Peyer's patch (tissue), 4 donors: ENCODE results near the gene SAP25. TPM values are rescaled to one million over a fixed set of nuclear protein-coding genes. Genes with fewer than 3 reads are reported as not detected.

ENCODE experiments used
- DNase-seq, 3 donors: peaks; one replicate each; pipeline ENCODE4 v3.0.0-alpha.2; 2017 to 2019
- H3K27ac ChIP-seq, 4 donors: fragments of 200-600 bp; sonication (generic); one replicate each; pipeline ENCODE4 v1.5.1; 2016 to 2019
- H3K27me3 ChIP-seq, 2 donors: fragments of 200-600 bp; sonication (generic); one replicate each; pipeline ENCODE4 v1.5.1; 2019
- H3K36me3 ChIP-seq, 3 donors: fragments of 200-600 bp; sonication (generic); one replicate each; pipeline ENCODE4 v1.5.1; 2016 to 2019
- H3K4me1 ChIP-seq, 4 donors: fragments of 200-600 bp; sonication (generic); one replicate each; pipeline ENCODE4 v1.5.1; 2016 to 2019
- H3K4me3 ChIP-seq, 4 donors: fragments of 200-600 bp; sonication (generic); 1 replicate in 3 of 4; 2 replicates in 1 of 4; pipeline ENCODE4 v1.5.1; 2016 to 2019; ENCODE audit warnings: mild to moderate bottlenecking in 1 of 4
- H3K9me3 ChIP-seq, 4 donors: fragments of 200-600 bp; sonication (generic); one replicate each; pipeline ENCODE4 v1.5.1; 2016 to 2019; ENCODE audit warnings: mild to moderate bottlenecking in 1 of 4
- POLR2A ChIP-seq, 2 donors: fragments of 450-650 bp; IDR thresholded peaks; one replicate each; pipeline ENCODE4 v1.5.1; 2017; ENCODE audit warnings: antibody characterized with exemption in 2 of 2, mild to moderate bottlenecking in 2 of 2, moderate library complexity in 2 of 2
- total RNA-seq, 4 donors: library from RNA; depleted of rRNA; stranded (reverse); fragments of >200 nt; gene quantifications; one replicate each; pipeline ENCODE4 v1.1.0, GENCODE V29; 2016
- TF ChIP-seq, protein P1 (sequence below), 6 experiments: fragments of 450-650 bp in 4 of 6; fragments of 200-600 bp in 2 of 6; sonication (generic) in 1 of 6; IDR thresholded peaks; one replicate each; pipeline ENCODE4 v1.5.1; 2017 to 2019; ENCODE audit warnings: antibody characterized with exemption in 6 of 6, mild to moderate bottlenecking in 3 of 6, moderate library complexity in 1 of 6

SAP25 gene
- total RNA-seq, 4 donors from 2014 or later = 2.5 to 18.2 (median 13.4) TPM

DNA sequence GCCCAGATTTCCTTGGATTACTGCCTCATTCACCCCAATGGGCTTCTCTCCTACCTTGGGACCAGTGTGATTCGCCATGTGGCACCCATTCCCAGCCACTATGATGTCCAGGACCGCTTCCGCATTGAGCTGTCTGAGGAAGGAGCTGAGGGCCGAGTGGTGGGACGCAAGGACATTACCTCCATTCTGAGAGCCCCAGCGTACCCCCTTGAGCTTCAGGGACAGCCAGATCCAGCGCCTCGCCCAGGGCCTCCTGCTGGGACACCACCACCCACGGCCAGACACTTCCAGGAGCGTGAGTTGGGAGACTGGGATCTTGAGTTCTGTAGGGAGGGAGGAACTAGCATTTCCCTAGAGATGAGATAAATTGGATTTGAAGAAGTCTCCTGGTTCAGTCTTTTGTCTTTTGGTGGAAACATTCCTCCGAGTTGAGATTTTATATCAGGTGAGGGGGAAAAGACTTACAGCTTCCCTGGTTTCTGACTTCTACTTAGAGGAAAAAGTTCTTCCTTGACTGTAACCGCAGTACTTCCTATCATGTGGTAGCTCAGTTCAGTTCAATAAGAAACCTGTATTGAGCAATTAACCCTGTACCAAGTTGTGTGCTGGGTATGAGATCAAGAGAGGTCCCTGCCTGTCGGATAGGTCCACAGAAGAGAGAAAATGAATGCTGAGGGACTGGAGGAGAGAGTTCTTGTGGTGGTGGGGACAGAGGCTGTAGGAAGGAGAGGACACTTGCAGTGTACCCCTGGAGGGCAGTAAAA, 39.9 kb upstream of the SAP25 start:
- TF ChIP-seq, protein P1, sequence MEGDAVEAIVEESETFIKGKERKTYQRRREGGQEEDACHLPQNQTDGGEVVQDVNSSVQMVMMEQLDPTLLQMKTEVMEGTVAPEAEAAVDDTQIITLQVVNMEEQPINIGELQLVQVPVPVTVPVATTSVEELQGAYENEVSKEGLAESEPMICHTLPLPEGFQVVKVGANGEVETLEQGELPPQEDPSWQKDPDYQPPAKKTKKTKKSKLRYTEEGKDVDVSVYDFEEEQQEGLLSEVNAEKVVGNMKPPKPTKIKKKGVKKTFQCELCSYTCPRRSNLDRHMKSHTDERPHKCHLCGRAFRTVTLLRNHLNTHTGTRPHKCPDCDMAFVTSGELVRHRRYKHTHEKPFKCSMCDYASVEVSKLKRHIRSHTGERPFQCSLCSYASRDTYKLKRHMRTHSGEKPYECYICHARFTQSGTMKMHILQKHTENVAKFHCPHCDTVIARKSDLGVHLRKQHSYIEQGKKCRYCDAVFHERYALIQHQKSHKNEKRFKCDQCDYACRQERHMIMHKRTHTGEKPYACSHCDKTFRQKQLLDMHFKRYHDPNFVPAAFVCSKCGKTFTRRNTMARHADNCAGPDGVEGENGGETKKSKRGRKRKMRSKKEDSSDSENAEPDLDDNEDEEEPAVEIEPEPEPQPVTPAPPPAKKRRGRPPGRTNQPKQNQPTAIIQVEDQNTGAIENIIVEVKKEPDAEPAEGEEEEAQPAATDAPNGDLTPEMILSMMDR (IDR thresholded peaks at IDR 0.05) = no peak
- TF ChIP-seq POLR2A (IDR thresholded peaks at IDR 0.05) = no peak
- peaks cover 0 to 3% (median 0%) of the 10 kb centered on the region in 3 donors for H3K36me3 ChIP-seq
- no peak overlapping the region for H3K27ac ChIP-seq
- peak overlapping the region in 2 of 4 donors; percentile 60 to 71 for H3K4me3 ChIP-seq
- no peaks in the 10 kb centered on the region for H3K9me3 ChIP-seq
- DNase-seq = no peak
- no peaks in the 10 kb centered on the region for H3K27me3 ChIP-seq
- peaks cover 0 to 10% (median 4%) of the 10 kb centered on the region in 4 donors for H3K4me1 ChIP-seq

- TF ChIP-seq, protein P1 (IDR thresholded peaks at IDR 0.05) = no peak
- no peak for TF ChIP-seq POLR2A (IDR thresholded peaks at IDR 0.05)
- Histone ChIP-seq H3K36me3 (peaks cover 0 to 3% (median 0%) of the 10 kb centered on the region in 3 donors), H3K4me1 (peaks cover 0 to 10% (median 4%) of the 10 kb centered on the region in 4 donors), H3K4me3 (peak overlapping the region; percentile 57 to 79 (median 66)), H3K27ac (peak overlapping the region; percentile 82 to 97 (median 91)), H3K27me3 (no peaks in the 10 kb centered on the region), H3K9me3 (no peaks in the 10 kb centered on the region)
- DNase-seq = peak in 2 of 3 donors; percentile 53 to 56
Observed at GRCh38 chr7:100612730-100613390, 39.2 kb upstream of the SAP25 start.

DNA sequence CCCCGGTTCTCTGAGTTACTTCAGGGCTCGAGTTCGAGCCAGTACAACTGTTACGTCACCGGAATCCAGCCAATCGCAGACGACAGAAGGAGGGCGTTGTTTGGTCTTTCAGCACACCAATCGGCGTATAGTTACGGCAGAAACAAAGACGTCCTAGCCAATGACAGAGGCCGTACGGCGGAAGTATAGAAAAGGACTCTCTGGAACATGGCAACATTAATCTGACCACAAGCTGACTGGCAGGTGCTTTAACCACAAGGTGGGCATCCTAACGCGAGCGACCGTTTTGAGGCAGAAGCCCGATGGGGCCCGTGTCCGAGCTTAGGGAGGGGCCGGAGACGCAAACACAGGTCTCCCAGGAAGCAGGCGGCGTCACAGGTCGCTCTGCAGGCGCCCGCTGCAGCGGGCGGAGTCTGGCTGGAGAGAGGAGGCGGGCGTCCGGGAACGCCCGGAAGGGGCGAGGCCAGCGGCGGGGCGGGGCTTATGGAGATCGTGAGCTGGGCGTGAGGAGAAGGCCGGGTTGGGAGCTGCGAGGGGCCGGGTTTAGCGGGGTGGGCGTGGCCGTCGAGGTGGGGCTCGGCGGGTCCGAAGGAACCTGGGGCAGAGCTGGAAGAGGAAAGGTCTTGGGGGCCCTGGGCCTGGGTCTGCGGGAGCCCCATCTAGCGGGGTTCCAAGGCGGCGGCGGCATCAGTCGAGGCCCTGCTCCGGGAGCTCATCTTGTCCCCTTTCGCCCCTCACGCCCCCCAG, 38.5 kb upstream of the SAP25 start, which contains the start of gene MOSPD3:
MOSPD3 (plus strand) TSS at position 558 of the 747 bp plus-strand sequence. CDS start 252 bp downstream, outside the sequence.
- TF ChIP-seq POLR2A (IDR thresholded peaks at IDR 0.05) = peak; percentile 83 to 96
- TF ChIP-seq, protein P1 (IDR thresholded peaks at IDR 0.05) = peak in 2 of 6 experiments; percentile 34 to 39
- H3K27ac ChIP-seq = peak within 1 kb of the TSS; percentile 82 to 97 (median 91)
- H3K27me3 ChIP-seq = no peaks in the 10 kb centered on the region
- peak within 1 kb of the TSS; percentile 57 to 79 (median 66) for H3K4me3 ChIP-seq
- no peaks in the 10 kb centered on the region for H3K9me3 ChIP-seq
- peak; percentile 98 to 99 (median 99) for DNase-seq
- H3K36me3 ChIP-seq = peaks cover 0 to 3% (median 0%) of the 10 kb centered on the region in 3 donors
- H3K4me1 ChIP-seq = peaks cover 0 to 10% (median 4%) of the 10 kb centered on the region in 4 donors

DNA sequence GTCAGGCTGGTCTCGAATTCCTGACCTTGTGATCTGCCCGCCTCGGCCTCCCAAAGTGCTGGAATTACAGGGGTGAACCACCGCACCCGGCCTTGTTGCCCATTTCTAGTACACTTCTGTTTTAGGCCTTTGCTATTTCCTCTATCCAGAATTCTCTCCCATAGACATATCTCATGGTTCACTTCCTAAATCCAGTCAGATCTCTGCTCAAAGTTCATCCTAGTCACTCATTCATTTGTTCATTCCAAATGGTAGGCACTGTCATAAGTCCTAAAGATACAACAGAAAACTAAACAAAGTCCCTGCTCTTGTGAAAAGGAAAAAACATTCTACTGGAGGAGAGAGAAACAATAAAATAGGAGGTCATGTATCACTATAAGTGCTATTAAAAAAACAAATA, 36.3 kb upstream of the SAP25 start:
- Histone ChIP-seq H3K36me3 (peaks cover 0 to 2% (median 0%) of the 10 kb centered on the region in 3 donors), H3K4me1 (peaks cover 0 to 19% (median 9%) of the 10 kb centered on the region in 4 donors), H3K9me3 (no peaks in the 10 kb centered on the region), H3K27me3 (no peaks in the 10 kb centered on the region), H3K27ac (no peak overlapping the region), H3K4me3 (no peak overlapping the region)
- TF ChIP-seq, protein P1 (IDR thresholded peaks at IDR 0.05) = no peak
- TF ChIP-seq POLR2A (IDR thresholded peaks at IDR 0.05) = no peak
- no peak for DNase-seq

DNA sequence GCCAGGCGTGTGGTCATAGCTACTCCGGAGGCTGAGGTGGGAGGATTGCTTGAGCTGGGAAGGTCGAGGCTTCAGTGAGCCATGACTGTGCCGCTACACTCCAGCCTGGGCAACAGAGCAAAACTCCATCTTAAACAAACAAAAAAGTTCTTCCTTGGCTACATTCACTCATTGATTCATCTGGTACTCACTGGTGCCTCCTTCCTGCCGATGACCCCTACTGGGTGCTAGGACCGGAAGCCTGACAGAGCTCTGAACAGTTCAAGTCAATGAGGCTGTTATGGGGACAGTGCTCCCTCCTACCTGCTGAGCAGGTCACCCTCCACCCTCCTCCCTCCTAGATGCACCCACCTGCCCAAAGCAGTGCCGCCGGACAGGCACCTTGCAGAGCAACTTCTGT, 33.4 kb upstream of the SAP25 start:
- no peak for TF ChIP-seq POLR2A (IDR thresholded peaks at IDR 0.05)
- TF ChIP-seq, protein P1 (IDR thresholded peaks at IDR 0.05) = no peak
- no peaks in the 10 kb centered on the region for H3K27me3 ChIP-seq
- DNase-seq = no peak
- no peaks in the 10 kb centered on the region for H3K36me3 ChIP-seq
- H3K27ac ChIP-seq = no peak overlapping the region
- no peaks in the 10 kb centered on the region for H3K9me3 ChIP-seq
- H3K4me1 ChIP-seq = peaks cover 0 to 36% (median 6%) of the 10 kb centered on the region in 4 donors
- no peak overlapping the region for H3K4me3 ChIP-seq
